ENCODE results near the gene ZNF804B. TPM values are rescaled to one million over a fixed set of nuclear protein-coding genes. Genes with fewer than 3 reads are reported as not detected.

The ZNF804B gene
- total RNA-seq, 6 donors from 2014 or later, result not detected

GRCh38 chr7:89104748-89105685, 345.5 kb downstream of the ZNF804B start:
- H3K4me3 ChIP-seq, result no peak overlapping the region
- TF ChIP-seq POLR2AphosphoS5 (IDR thresholded peaks at IDR 0.05) (no peak), POLR2A (IDR thresholded peaks at IDR 0.05) (no peak), EP300 (IDR thresholded peaks at IDR 0.05) (no peak), CTCF (IDR thresholded peaks at IDR 0.05) (no peak)
- no peak for ATAC-seq (ENCODE audit: low FRiP score in 2 of 2)
- no peaks in the 10 kb centered on the region for H3K9me3 ChIP-seq
- no peak for DNase-seq
- H3K36me3 ChIP-seq, result no peaks in the 10 kb centered on the region
- no peaks in the 10 kb centered on the region for H3K4me1 ChIP-seq
- H3K27ac ChIP-seq, result no peak overlapping the region
- 82 to 85% methylated on average over 6 of the region's 6 CpGs for WGBS, 2 donors
- no peaks in the 10 kb centered on the region for H3K27me3 ChIP-seq

DNA sequence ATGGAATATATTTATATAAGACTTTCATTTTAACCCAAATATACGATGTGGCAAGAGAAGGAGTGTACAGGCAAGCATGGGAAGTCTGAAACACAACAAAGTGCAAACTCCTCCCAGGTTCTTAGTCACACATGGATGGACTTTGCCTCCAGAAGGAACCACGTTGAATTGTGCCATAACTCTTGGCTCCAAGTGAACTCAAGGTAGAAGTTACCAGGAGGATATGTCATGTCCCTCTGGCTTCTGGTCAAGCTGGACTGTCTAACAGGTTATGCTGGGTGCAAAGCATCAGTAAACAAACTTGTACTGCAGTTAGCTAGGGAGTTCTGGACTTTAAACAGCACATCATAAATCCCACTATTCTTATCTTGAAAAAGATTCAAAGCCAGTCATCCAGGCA, 364.4 kb downstream of the ZNF804B start:
- no peak for ATAC-seq (ENCODE audit: low FRiP score in 2 of 2)
- no peaks in the 10 kb centered on the region for H3K27me3 ChIP-seq
- H3K27ac ChIP-seq, result no peak overlapping the region
- no peak for DNase-seq
- no peaks in the 10 kb centered on the region for H3K4me1 ChIP-seq
- 67 to 73% methylated on average over 2 of the region's 2 CpGs for WGBS, 2 donors
- H3K9me3 ChIP-seq, result no peaks in the 10 kb centered on the region
- H3K4me3 ChIP-seq, result no peak overlapping the region
- no peaks in the 10 kb centered on the region for H3K36me3 ChIP-seq
- TF ChIP-seq CTCF (IDR thresholded peaks at IDR 0.05) (no peak), POLR2A (IDR thresholded peaks at IDR 0.05) (no peak), POLR2AphosphoS5 (IDR thresholded peaks at IDR 0.05) (no peak), EP300 (IDR thresholded peaks at IDR 0.05) (no peak)

- Histone ChIP-seq H3K27me3 (no peaks in the 10 kb centered on the region), H3K4me1 (no peaks in the 10 kb centered on the region), H3K27ac (no peak overlapping the region), H3K36me3 (no peaks in the 10 kb centered on the region), H3K9me3 (no peaks in the 10 kb centered on the region), H3K4me3 (no peak overlapping the region)
- WGBS, 2 donors, result 66 to 69% methylated on average over 2 of the region's 2 CpGs
- no peak for DNase-seq
- no peak for ATAC-seq (ENCODE audit: low FRiP score in 2 of 2)
- no peak for TF ChIP-seq POLR2A (IDR thresholded peaks at IDR 0.05)
- no peak for TF ChIP-seq CTCF (IDR thresholded peaks at IDR 0.05)
- TF ChIP-seq POLR2AphosphoS5 (IDR thresholded peaks at IDR 0.05), result no peak
- no peak for TF ChIP-seq EP300 (IDR thresholded peaks at IDR 0.05)
These were observed 370.3 kb downstream of the ZNF804B start for GRCh38 chr7:89129600-89130375.

- no peak overlapping the region for H3K27ac ChIP-seq
- ATAC-seq (ENCODE audit: low FRiP score in 2 of 2) (no peak), DNase-seq (no peak)
- no peaks in the 10 kb centered on the region for H3K36me3 ChIP-seq
- H3K9me3 ChIP-seq, result peaks cover 0 to 6% (median 0%) of the 10 kb centered on the region in 4 donors
- no peaks in the 10 kb centered on the region for H3K27me3 ChIP-seq
- WGBS, 2 donors, result 61 to 65% methylated on average over 3 of the region's 3 CpGs
- no peak overlapping the region for H3K4me3 ChIP-seq
- H3K4me1 ChIP-seq, result no peaks in the 10 kb centered on the region
- TF ChIP-seq CTCF (IDR thresholded peaks at IDR 0.05) (no peak), POLR2A (IDR thresholded peaks at IDR 0.05) (no peak), POLR2AphosphoS5 (IDR thresholded peaks at IDR 0.05) (no peak), EP300 (IDR thresholded peaks at IDR 0.05) (no peak)
These were observed 373.9 kb downstream of the ZNF804B start for GRCh38 chr7:89133357-89133756.
